DMS53 treated with DMSO at 0.1 percent for 48 hours (cell line): ENCODE results near the gene ATP8B3.

Experiments
- DNase-seq: peaks from one replicate; lab custom pipeline; 2025; ENCODE audit not compliant: unreplicated experiment; lab: John Stamatoyannopoulos, UW

Gene ATP8B3

DNA sequence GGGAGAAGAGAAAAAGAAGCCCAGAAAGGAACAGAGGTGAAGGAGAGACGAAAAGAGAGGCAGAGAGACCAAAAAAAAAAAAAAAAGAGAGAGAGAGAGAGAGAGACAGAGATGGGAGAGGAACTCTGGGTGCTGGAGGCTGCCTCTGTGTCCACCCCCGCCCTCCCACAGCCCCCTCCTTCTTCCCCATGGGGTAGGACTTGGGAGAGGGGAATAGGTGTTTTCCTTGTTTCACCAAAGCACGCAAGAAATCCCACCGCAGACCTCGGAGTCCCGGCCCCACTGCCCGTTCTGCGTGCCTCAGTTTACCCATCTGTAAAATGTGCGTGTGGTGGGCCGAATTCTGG, 53.9 kb downstream of the ATP8B3 start:
- DNase-seq: no peak

DNA sequence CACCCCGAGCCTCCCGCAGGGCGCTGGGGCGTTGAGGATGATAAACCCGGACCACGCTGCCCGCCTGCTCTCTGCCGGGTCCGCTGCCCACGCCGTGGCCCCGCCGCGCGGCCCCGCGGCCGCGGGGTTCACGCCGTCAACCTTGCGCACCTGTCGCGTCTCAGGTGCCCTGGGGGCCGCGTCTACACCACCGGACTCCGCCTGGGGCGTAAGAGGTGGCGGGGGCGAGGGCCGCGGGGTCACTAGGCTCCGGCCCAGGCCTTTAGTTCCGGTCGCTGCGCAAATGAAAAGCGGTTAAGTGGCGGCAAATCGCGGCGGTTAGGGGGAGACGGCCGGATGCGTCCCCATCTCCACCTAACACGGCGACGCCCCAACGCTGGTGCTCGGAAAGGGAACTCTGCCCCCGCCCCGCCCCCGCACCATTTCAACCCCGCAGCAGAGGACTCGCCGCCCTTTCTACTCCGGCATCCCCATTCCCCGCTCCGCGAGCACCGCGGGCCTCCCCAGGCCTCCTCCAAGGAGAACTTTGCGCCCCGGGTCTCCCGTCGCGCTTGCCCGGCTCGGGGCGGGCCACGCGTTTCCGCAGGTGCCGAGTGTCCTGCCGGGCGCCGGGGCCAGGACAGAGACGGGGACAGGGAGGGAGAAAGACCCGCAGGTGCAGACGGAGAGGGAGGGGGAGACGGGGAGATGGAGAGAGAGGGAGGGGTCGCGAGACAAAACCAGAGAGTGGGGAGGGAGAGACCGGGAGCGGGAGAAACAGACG, 54.4 kb downstream of the ATP8B3 start:
- DNase-seq: no peak

DNA sequence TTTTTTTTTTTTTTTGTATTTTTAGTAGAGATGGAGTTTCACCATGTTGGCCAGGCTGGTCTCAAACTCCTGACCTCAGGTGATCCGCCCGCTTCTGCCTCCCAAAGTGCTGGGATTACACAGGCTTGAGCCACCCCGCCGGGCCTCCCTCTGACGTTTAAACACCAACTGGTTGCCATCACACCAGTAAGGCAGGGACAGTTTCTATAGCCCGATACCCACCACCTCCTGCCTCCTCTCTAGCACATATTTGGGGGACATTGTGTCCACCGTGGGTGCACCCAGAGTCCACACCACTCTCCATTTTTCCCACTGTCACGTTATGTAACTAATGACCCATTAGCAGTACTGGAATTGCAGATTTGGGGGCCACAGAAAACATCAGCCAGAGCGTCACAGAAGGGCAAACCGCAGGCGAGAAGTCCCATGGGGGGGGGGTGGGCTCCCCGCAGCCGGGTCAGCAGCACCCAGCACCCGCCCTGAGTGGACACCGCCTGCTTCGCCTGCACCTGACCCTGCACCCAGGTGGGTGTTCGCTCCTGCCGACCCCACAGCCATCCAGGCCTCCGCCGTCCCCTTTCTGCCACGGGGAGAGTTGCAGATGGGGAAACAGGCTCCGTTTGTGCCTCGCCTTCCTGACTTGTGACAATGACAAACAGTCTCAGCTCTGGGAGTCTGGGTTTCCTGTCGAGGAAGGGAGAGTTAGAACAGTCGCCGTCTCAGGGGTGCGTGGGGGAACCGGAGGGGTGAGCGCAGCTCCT, 55.2 kb downstream of the ATP8B3 start:
- no peak for DNase-seq

DNA sequence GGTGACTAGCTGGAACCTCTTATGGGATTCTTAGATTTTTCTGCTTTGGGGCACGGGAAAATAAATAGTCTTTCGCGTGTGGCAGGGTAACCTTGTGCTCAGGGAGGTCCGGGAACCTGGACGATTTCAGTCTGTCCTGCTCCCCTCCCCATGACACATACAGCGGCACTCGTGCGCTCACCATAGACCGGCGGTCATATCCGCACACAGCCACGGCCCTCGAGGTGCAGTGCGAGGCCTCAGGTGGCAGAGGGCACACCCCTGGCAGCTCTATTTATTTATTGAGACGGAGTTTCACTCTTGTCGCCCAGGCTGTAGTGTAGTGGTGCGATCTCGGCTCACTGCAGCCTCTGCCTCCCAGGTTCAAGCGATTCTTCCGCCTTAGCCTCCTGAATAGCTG, 55.8 kb downstream of the ATP8B3 start:
- DNase-seq: no peak

DNA sequence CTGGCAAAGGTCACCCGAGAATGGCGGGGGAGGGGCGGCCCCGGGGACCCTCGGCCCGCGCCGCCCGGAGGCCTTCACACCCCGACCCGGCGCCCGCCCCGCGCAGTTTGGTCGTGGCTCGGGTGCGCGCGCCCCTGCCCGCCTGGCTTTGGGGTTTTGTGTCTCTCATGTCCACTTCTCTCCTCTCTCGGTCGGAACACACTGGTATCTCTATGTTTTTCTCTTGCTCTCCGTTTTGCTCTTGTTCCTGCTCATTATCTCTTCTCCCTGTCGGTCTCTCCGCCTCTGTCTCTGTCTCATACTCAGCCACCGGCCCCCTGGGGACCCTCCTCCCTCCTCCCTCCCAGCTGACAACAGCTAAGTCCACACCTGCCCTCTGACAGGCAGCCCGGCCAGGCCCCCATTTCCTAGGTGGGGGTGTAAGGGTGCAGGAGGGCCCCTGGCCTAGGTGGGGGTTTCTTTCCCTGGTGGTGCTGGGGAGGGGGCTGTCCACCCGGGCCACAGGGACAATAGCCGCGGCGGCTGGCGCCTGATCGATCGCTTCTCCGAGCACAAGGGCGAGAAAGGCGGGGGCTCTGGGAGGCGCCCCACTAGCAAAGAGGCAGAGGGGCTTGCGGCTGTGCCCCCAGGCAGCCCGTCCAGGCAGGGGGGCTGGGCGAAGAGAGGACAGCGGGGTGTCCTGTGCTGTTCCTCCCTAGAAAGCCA, 56.5 kb downstream of the ATP8B3 start:
- DNase-seq: no peak

DNA sequence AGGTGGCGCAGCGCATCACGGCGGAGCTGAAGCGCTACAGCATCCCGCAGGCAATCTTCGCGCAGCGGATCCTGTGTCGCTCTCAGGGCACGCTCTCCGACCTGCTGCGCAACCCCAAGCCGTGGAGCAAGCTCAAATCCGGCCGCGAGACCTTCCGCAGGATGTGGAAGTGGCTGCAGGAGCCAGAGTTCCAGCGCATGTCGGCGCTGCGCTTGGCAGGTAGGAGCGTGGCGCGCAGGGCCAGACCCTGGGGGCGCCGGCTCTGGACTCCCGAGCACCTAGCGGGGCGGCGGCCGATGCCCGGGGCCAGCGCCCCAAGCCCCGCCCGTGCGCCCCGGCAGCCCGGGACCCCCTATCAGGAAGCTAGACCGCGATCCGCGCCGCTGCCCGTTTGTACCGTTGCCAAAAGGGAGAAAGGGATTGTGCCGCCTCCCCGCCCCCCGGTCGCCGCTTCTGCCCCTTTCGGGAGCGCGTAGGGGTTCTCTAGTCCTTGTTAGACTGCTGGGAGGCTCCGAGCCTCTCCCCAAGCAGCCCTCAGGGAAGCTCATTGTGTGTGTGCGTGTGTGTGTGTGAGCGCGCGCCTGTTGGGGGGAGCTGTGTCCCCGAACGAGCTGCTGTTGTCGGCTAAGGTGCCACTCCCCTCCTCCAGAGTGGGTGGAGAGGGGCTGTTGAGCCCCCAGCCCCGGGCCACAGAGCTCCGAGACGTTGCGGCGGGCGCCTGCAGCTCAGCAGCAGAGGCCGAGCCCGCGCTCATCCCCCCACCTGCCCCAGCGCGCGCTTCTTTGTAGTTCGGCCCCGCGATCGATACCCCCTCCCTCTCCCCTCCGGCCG, 57.2 kb downstream of the ATP8B3 start:
- no peak for DNase-seq

DNA sequence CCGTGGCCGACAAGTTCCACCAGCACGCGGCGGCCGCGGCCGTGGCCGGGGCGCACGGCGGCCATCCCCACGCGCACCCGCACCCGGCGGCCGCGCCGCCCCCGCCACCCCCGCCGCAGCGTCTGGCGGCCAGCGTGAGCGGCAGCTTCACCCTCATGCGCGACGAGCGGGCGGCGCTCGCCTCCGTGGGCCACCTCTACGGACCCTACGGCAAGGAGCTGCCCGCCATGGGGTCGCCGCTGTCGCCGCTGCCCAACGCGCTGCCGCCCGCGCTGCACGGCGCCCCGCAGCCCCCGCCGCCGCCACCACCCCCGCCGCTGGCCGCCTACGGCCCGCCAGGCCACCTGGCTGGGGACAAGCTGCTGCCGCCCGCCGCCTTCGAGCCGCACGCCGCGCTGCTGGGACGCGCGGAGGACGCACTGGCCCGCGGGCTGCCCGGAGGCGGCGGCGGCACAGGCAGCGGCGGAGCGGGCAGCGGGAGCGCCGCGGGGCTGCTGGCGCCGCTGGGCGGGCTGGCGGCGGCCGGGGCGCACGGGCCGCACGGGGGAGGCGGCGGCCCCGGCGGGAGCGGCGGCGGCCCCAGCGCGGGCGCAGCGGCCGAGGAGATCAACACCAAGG, 57.9 kb downstream of the ATP8B3 start:
- no peak for DNase-seq

DNA sequence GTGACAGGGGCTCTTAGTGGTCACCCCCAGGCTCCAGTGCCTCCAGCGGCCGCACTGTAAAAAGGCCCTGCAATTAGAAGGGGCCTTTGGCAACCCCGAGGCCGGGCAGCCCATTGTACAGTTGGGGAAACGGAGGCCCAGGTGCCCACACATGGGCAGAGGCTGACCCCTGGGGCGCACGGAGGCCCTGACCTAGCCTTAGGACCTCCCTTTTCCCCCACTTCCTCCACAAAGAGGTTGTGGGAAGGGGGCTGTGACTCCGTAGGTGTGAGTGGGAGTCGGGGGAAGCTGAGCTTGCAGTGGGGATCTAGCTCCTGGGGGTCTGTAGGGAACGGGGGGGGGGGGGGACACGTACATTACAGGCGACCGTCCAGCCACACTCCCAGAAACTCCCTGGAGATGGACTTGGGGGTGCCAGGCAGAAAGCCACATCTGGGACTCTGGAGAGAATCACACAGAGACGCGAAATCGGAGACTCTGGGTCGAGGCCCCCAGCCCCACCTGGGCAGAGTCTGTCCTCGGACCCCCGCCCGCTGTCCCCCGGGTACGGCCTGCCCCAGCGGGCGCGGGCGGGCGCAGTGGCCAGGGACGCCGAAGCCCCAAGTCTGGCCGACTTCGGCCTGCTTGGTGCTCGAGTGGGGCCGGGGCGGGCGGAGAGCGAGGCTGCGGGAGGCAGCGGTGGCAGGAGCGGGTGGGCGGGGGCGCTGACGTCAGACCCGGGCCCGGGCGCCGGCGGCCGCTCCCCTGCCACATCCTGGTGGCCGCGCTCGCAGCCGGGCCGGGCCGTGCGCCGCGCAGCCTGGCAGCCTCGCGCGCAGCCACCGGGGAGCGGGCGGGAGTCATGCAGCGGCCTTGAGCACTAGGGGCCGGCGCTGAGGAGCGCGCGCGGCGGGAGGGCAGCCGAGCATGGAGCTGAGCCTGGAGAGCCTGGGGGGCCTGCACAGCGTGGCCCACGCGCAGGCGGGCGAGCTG, 59.0 kb downstream of the ATP8B3 start, which contains the start of gene ONECUT3:
ONECUT3 (plus strand) TSS at position 750 of the 972 bp plus-strand sequence; CDS start at position 907, 157 bp downstream.
- no peak for DNase-seq

DNA sequence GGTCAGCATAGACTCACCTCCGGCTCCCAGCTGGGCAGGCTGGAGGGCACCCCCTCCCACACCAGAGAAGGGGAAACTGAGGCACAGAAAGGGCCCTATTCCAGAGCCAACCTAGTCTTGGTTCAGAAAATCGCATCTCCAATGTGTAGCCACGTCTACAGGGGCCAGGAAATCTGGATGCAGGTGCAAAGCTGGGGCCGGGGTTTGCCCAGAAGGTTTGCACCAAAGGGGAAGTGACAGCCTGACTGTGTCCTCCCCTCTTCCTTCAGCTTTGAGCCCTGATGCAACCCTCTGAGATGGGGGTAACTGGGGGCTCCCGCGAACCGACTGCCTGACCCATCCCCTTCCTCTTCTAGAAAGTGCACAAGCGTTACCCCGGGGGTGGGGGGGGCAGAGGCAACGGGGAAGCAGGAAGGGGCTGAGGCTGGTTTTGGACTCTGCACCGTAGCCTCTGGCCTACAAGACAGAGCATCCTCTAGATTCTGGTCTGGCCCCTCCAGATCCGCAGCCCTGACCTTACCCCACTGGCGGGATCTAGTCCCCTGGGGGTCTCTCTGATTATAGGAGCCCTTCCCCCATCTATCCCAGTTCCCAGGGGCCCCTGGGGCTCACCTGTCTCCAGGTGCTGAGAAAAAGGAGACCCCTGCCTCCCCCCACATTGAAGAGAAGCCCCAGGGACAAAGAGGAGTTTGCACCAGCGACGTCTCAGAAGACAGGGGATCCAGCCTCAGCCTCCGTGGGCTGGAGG, 59.9 kb downstream of the ATP8B3 start:
- DNase-seq: no peak

DNA sequence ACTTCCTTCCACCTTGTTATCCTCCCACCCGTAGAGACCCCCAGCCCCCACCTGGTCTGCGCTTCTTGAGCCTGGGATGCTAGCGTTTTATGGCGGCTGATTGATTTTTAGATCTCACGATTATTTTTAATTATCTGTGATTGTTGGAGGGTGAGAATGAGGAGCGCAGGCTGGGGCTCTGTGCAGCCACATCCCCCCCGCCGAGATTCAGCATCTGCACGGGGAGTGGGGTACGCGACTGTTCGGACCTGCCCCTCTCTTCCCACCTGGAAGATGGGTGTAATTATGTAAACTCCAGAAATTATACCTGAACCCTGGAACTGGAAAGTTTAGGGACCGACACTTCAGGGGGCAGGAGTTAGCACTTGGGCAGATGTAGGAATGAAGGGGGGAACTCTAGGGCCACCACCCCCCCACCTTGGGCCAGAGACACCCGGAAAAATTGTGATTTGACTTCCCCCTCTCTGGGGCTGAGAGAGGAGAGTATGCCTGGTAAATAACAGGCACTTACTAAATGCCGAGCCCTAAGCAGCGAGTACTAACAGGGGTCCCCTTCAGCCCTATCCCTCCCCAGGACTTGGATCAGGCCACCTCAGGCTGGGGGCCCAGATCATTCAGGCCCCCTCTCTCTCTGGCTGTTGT, 60.6 kb downstream of the ATP8B3 start:
- DNase-seq: no peak

DNA sequence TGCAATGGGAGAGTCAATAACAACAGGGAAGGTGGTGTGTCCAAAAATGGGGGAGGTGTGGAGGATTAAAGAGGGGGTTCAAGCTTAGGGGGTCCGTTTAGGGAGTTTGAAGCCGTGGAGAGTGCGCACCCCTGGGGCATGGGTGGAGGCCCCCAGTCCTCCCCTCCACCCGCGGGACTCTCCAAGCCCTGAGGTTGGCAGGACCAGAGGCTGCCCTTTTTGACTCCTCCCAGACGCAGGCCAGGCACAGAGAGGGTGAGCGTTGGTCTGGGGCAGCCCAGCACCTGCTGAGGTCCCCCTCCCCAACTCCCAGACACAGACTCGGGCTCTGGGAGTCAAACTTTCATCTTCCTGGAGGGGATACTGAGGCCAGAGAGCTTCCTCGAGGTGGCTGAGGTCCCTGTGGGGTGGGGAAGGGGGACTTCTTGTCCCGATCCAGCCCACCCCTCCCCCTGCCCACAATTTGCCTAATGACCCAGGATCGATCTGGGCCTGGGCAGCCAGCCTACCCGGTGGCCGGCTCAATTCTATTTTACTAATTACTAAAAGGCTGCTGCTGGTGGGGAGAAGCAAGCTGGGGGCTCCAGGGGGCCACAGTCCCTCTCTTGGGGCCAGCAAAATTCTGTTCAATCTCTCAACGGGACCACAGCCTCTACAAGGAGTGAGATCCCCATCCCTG, 61.6 kb downstream of the ATP8B3 start:
- DNase-seq: no peak

DNA sequence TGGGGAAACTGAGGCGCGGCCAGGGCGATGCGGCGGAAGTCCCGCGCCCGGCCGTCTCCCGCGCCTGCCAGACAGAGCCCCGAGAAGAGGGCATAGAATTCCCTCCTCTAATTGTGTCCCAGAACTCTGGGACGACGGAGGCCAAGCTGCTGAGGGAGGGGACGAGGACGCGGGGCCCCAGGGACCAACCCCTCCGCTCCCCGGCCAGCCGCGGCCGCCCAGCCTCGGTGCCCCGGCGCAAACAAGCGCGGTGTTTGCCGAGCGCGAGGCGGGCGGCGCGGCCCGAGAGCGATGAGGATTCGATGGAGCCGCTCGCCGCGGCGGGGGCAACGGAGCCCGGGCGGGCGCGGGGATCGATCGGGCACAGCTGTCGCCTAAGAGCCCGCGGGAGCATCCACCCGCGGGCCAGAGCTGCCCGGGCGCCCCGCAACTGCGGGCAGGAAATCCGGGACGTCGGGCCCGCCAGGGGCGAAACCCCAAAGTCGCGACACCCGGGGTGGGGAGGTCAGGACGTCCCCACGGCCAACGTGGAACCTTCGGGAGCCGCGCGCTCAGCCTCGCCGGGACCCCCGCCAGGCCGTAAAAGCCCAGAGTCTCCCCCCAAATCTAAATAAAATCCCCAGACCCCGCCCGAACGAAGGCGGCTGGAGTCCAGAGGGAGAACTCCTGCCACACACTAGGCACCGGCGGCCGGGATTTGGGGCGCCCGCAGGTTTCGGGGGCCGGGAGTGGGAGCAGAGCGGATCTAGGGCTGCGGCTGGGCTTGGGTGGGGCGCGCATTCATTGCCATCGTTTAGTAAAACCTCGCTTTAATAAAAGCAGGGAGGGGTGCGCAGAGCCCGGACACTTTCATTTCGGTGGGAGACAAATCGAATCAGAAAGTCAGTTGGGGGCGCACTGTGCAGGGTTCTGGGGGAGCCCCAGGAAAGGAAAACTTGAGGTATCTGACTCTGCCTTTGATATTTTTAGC, 62.4 kb downstream of the ATP8B3 start:
- DNase-seq: no peak

DNA sequence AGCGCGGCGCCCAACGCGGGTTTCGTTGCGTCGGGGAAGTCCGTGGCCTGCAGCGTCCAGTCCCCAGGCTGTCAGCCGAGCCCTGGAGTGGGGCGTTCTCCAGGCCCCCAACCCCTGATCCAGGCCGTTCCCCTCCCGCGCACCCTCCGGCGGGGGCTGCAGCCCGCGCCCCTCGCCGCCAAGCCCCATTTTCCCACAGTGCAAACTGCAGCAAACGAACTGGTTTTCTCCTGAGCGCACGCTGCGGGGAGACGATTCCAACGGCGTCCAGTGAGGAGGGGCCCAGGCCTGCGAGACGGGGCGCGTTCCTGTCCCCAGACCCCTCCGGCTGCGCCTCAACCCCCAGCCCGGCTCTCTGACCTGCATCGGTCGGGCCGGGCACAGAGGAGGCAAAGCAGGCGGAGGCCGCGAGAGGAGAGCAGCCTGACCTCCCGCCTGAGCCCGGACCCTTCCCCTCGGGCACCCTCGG, 63.2 kb downstream of the ATP8B3 start:
- DNase-seq: no peak

DNA sequence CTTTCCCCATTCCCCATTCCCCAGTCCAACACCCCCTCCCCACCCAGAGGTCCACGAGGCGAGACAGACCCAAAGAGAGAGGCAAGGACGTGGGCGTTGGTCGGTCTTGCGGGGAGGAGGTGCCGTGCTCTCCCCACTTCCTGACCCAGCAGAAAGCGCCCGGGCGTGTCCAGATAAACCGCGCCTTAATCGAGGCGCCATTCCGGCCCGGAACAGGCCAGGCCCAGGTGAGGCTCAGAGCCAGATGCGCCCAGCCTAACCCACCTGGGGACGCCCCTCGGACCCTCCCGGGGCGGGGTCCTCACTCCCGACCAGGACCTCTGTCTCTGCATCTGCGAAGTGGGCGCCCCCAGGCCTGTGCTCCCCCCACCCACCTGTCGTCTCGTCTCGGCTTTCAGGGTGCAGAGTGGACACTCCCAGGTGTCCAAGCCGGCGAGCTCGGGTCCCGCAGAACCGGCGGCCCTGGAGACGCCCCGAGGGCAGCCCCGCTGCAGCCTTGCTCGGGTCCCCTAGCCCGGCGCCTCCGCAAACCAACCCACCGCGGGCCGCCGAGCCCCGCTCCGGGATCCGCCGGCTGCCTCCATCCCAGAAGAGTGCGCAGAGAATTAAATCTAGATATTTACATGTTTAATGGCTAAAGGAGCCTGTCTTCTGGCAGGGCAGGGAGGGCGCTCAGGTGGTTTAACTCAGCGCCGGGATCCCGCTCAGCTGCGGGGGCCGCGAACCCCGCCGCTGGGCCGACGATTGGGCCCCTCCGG, 63.8 kb downstream of the ATP8B3 start:
- no peak for DNase-seq

DNA sequence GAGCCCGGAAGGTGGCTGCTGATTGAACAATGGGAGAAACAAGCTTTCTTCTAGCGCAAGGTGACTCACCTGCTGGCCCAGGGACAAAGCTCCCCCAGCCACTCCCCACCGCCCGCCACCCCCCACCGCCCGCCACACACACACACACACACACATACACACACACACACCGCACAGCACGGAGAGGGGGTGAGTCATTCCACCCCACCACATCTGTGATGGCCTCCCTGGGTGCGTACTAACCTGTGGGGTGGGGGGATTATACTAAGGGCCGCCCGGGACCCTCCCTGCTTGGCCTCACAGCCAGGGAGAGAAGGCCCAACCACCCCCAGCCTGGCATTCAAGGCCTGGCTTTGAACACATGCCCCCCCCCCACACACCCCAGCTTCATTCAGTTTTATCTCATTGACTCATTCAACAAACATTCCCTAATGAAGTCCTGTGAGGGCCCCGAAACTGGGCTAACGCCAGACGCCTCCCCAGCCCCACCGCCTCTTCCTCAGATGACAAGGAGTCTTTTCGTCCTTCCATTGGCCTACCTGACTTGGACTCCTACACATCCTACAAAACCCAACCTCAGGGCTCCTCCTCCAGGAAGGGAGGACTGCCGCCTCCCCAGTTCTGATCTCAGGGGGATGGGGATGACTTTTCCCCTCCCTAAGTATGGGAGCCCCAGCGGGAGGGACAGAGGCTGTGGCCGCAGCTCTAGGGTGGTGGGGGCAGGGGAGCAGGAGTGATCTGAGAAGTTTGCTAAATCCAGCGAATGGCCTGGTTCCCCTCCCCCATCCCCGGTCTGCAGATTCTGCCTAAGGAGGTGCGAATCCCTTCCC, 64.6 kb downstream of the ATP8B3 start:
- DNase-seq: no peak
